Pancreas (tissue), 10 donors: ENCODE measurements around the gene MAP2K6. TPM values are rescaled to one million over a fixed set of nuclear protein-coding genes. Genes with fewer than 3 reads are reported as not detected.

Experiments used
- ATAC-seq, 4 donors: fragments of 200-7000 bp; cut with Tn5 transposase; one replicate each; pipeline versions ENCODE4 v1.8.0 to v1.9.1; 2020; ENCODE audit warnings: mild to moderate bottlenecking in 4 of 4, moderate library complexity in 4 of 4
- DNase-seq, 6 donors: peaks; one replicate each; pipeline ENCODE4 v3.0.0-alpha.2; 2020
- FAIRE-seq: peaks from 2 replicates; lab custom pipeline; 2012; peaks lifted over from hg19 to GRCh38; lab: Jason Lieb, UNC
- H3K27ac ChIP-seq, 4 donors: fragments of 200-600 bp; sonication (generic); 1 replicate in 3 of 4; 2 replicates in 1 of 4; pipeline versions ENCODE4 v1.5.0 to v1.8.0; 2020
- H3K27me3 ChIP-seq, 4 donors: fragments of 200-600 bp; one replicate each; pipeline ENCODE4 v1.8.0; 2021
- H3K36me3 ChIP-seq, 3 donors: fragments of 200-600 bp; sonication (generic) in 1 of 3; one replicate each; pipeline versions ENCODE4 v1.5.0 to v1.8.0; 2020 to 2021
- H3K4me1 ChIP-seq, 3 donors: fragments of 200-600 bp; one replicate each; pipeline ENCODE4 v1.8.0; 2021
- H3K4me3 ChIP-seq, 4 donors: fragments of 200-600 bp; sonication (generic) in 2 of 4; one replicate each; pipeline versions ENCODE4 v1.5.0 to v1.8.0; 2020 to 2021
- H3K9me3 ChIP-seq, 4 donors: fragments of 200-600 bp; one replicate each; pipeline ENCODE4 v1.8.0; 2021
- CTCF ChIP-seq, 4 donors: fragments of 200-600 bp; sonication (generic) in 3 of 4; IDR thresholded peaks; one replicate each; pipeline versions ENCODE4 v1.5.0 to v1.8.0; 2021; ENCODE audit warnings: antibody characterized with exemption in 4 of 4
- WGBS, 2 donors: extraction: QIAGEN DNeasy Blood & Tissue Kit; methylation state at CpG; one replicate each; pipeline ENCODE4 v1.1.7; 2013; 5-methylcytosine and 5-hydroxymethylcytosine counted together
- intact Hi-C, 3 donors: fragments of 100-400 bp; cut with DNase I; formaldehyde crosslinking; loops; one replicate each; pipeline versions ENCODE4 v1.11.1 to v1.14.2; 2022
- polyA plus RNA-seq, 2 donors: library from polyadenylated mRNA; stranded (reverse); fragments of 200-250 nt; gene quantifications; one replicate each; pipeline ENCODE4 v1.2.3, GENCODE V29; 2013
- total RNA-seq, 6 donors: library from RNA; stranded (reverse); fragmentation: NEBNext Ultra II Directional in 4 of 6; extraction: Animal tissue kit (Norgen Biotek cat#: 25700) in 4 of 6; gene quantifications; one replicate each; pipeline versions ENCODE4 v1.2.1 to v1.2.4, GENCODE V29; 2021 to 2023
- donor health status: healthy with polysubstance abuse.
- donor health status: DM: no; HTN: no; CAD: no; lungs with moderate emphysema.
- donor health status: DM: no; HTN: no; CAD: no.
- donor health status: control.
- donor health status: control.
- donor health status: Bipolar disorder and iron deficiency.
- donor health status: DM: yes; HTN: yes; CAD: no.
- donor health status: DM: no; HTN: no; CAD: no.
- donor health status: DM: no; HTN: no; CAD: no.
- donor health status: DM: yes; HTN: yes; CAD: no.

The MAP2K6 gene
- total and polyA plus RNA-seq, 8 donors = 6.2 to 12.9 (median 9.0) TPM

GRCh38 chr17:69424287-69425041 is 10.0 kb downstream of the MAP2K6 start:
- H3K27ac ChIP-seq = no peak overlapping the region
- peaks cover 7 to 17% (median 14%) of the 10 kb centered on the region in 3 donors for H3K4me1 ChIP-seq
- no peak overlapping the region for H3K4me3 ChIP-seq
- FAIRE-seq (no peak), ATAC-seq (no peak), DNase-seq (no peak)
- intact Hi-C loops = no loop called here
- no peak for TF ChIP-seq CTCF (IDR thresholded peaks at IDR 0.05)
- WGBS, 2 donors = 92 to 93% methylated on average over 8 of the region's 8 CpGs
- no peaks in the 10 kb centered on the region for H3K36me3 ChIP-seq
- H3K9me3 ChIP-seq = no peaks in the 10 kb centered on the region
- no peaks in the 10 kb centered on the region for H3K27me3 ChIP-seq

- whole genome bisulfite sequencing, 2 donors = 40 to 41% methylated on average over 3 of the region's 3 CpGs
- Histone ChIP-seq H3K9me3 (no peaks in the 10 kb centered on the region), H3K27me3 (no peaks in the 10 kb centered on the region), H3K4me3 (no peak overlapping the region), H3K27ac (no peak overlapping the region), H3K36me3 (no peaks in the 10 kb centered on the region), H3K4me1 (peaks cover 7 to 17% (median 14%) of the 10 kb centered on the region in 3 donors)
- FAIRE-seq (no peak), DNase-seq (no peak), ATAC-seq (no peak)
- intact Hi-C loops = no loop called here
- no peak for TF ChIP-seq CTCF (IDR thresholded peaks at IDR 0.05)
Measured at GRCh38 chr17:69425978-69426377, 11.5 kb downstream of the MAP2K6 start.

GRCh38 chr17:69427486-69428197 is 13.1 kb downstream of the MAP2K6 start:
- no peak for FAIRE-seq
- no peak overlapping the region for H3K27ac ChIP-seq
- ATAC-seq = peak in 1 of 4 donors; percentile 41
- no peaks in the 10 kb centered on the region for H3K36me3 ChIP-seq
- intact Hi-C loops = no loop called here
- H3K4me3 ChIP-seq = no peak overlapping the region
- no peak for TF ChIP-seq CTCF (IDR thresholded peaks at IDR 0.05)
- no peaks in the 10 kb centered on the region for H3K27me3 ChIP-seq
- DNase-seq = no peak
- no peaks in the 10 kb centered on the region for H3K9me3 ChIP-seq
- peaks cover 7 to 17% (median 14%) of the 10 kb centered on the region in 3 donors for H3K4me1 ChIP-seq
- 93 to 97% methylated on average over 2 of the region's 2 CpGs for WGBS, 2 donors

GRCh38 chr17:69428252-69428980 is 13.9 kb downstream of the MAP2K6 start:
- H3K36me3 ChIP-seq = no peaks in the 10 kb centered on the region
- DNase-seq = peak in 1 of 6 donors; percentile 22
- H3K4me1 ChIP-seq = peaks cover 7 to 17% (median 14%) of the 10 kb centered on the region in 3 donors
- H3K9me3 ChIP-seq = no peaks in the 10 kb centered on the region
- no peak for FAIRE-seq
- H3K27ac ChIP-seq = no peak overlapping the region
- 69 to 73% methylated on average over 6 of the region's 6 CpGs for WGBS, 2 donors
- TF ChIP-seq CTCF (IDR thresholded peaks at IDR 0.05) = no peak
- peak in 3 of 4 donors; percentile 47 to 73 (median 58) for ATAC-seq
- H3K27me3 ChIP-seq = no peaks in the 10 kb centered on the region
- H3K4me3 ChIP-seq = no peak overlapping the region
- intact Hi-C loops = no loop called here
